Activated naive CD4-positive, alpha-beta T cell treated with Interleukin-2 at 50 U/mL for 16 hours (primary cell): ENCODE measurements around the gene GABRA5.
"Not testable (repeated sequence)": the region's sequence is repeated elsewhere in the genome, so short reads cannot be mapped to it uniquely, and the experiment has no call there.

Experiments used
- DNase-seq: peaks from one replicate; pipeline ENCODE4 v3.0.0-alpha.2; 2020

Gene GABRA5

DNA sequence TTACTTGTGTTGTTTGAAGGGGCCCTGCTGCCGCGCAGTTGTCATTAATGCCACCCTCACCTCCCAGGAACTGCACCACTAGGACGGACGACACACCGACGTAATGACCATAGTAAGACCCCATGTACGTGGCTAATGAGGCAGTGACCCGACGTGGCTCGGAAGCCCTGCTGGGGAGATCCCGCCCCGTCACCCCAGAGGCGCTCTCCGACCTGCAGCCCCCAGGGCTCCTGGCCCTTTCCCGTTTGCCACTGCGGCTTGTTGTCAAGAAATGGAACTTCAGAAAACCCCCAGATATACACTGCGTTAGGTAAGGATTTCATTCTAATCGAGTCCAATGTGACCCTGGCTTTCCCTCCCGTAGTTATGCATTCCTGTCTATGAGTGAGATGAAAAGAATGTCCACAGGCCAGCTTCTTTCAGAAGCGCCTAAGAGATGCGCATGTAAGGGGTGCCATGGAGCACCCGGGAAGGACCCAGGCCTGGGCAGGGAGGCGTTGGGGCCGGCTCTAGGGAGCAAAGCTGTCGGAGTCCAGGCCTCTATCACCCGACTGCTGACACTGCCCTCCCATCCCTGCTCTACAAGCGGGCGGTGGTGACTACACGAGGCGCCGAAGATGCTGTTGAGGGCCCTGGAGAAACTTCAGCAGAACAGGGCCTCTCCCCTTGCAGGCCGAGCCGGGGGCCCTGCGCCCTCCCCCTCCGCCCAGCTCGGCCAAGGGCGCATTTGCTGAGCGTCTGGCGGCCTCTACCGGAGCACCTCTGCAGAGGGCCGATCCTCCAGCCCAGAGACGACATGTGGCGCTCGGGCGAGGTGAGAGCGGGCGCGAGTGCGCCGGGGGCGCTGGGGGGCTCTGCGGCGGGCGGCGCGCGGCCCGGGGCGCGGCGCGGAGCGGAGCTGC lies at the start of gene GABRA5:
GABRA5 (plus strand) TSS at position 765 of the 902 bp plus-strand sequence. CDS start 2,187 bp downstream, outside the sequence.
- DNase-seq = no peak

DNA sequence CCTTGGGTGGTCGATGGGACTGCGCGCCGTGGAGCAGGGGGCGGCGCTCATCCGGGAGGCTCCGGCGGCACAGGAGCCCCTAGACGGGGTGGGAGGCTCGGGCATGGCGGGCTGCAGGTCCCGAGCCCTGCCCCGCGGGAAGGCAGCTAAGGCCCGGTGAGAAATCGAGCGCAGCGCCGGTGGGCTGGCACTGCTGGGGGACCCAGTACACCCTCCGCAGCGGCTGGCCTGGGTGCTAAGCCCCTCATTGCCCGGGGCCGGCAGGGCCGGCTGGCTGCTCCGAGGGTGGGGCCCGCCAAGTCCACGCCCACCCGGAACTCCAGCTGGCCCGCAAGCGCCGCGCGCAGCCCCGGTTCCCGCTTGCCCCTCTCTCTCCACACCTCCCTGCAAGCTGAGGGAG lies 35.7 kb upstream of the GABRA5 start:
- not testable (repeated sequence) for DNase-seq

DNA sequence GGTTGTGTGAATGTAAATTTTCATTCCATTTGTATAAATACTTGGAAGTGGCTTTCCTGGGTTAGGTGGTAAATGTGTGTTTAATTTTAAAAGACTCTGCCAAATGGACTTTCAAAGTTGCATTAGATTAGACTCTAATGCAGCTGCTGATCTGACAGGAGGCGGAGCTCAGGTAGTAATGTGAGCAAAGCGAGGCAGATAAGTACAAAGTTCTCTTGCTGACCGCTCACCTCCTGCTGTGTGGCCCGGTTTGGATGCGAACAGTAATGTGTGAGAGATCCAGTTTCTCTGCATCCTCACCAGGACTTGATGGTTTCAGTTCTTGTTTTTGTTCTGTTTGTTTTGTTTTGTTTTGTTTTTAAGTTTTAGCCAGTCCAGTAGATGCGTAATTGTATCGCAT lies 34.9 kb upstream of the GABRA5 start:
- no peak for DNase-seq

DNA sequence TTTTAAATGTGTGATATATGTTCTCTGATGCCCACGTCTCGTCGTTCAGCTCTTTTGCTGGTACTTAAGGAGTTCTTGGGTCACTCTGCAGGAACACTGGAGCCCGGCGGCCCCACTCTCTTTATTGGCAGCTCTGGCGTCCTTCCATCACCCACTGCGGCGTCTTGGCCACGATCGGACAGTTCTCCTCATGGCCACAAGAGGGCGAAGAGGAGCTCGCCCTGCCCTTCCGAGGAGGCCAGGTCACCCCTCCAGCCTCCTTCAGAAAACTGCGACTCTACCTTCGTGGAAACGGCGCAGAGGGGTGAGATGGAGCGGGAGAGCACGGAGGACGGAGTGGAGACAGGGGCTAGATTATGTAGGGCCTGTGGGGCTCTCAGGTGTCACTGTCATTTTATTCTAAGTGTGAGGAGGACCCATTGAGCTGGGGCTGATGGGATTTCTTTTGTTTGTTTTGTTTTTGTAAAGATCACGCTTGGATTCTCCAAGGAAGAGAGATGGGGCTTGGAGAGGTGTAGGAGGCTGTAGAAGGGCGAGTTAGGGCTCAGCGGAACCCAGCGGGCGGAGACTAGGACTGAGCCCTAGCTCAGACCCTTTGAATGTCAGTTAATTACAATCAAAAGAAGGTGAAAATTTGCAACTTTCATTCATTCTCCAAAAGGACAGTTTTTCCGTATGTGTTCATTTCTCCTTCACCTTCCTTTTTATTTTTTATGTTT lies 28.0 kb upstream of the GABRA5 start:
- DNase-seq = no peak

DNA sequence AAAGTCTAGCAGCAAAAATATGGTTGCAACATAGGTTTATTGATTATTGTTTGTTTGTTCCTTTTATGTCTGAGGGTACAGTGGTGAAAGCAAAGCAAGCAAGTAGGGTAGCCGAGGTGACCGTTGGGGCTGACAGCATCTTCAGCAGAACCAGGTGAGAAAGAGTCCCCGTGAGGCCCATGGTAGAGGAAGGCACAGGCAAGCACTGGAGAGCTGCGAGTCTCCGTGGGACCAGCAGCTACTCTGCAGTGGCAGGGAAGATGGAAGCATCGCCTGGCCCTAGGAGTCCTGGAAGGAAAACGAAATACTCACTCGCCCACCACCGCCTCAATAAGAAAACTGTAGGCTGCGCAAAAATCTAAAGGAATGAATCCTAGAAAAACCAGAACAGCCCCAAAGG lies 25.3 kb upstream of the GABRA5 start:
- no peak for DNase-seq

DNA sequence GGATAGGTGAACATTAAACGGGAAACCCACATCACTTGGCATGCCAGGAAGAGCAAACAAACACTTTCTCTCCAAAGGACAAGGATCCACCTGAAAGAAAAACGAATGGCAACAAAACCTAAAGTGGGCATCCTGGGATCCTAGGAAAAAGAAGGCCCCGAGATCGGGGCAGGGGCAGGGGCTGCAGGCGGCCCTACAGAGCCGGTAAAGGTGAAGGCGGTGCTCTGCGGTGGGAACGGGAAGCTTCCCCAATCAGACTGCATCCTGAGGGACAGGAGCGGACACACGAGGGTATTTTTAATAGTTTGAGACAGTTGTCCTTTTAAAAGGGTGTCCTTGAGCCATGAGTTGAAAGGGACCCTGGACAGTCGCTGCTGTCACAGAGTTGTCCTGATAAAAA lies 24.9 kb upstream of the GABRA5 start:
- DNase-seq = no peak

DNA sequence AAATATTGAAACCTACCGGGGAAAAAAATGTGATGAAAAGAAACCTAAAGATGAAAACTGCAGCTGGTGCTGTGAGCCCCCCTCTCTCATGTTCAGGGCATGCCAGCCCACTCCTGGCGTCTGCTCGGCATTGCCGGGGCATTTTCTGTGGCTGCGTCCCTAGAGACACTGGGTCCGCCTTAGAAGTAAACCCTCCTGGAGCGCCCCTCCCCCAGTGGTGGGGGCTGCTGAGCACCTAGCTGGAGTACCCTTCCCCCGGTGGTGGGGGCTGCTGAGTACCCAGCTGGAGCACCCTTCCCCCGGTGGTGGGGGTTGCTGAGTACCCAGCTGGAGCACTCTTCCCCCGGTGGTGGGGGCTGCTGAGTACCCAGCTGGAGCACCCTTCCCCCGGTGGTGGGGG lies 24.5 kb upstream of the GABRA5 start:
- no peak for DNase-seq

DNA sequence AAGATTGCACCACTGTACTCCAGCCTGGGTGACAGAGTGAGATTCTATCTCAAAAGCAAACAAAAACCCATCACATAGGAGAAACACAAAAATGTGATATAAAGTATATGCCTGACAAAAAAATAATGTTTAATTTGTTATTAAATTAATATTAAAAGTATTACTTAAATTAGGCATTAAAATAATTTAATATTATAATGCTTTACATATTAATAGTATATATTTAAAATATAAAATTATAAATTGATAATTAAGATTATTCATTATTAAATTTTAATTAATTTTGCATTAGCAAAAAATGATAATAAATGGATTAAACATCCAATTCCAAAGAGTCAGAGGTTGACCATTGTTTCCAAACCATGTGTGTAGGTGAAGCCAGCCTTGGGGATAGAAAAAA lies 22.0 kb upstream of the GABRA5 start:
- no peak for DNase-seq

DNA sequence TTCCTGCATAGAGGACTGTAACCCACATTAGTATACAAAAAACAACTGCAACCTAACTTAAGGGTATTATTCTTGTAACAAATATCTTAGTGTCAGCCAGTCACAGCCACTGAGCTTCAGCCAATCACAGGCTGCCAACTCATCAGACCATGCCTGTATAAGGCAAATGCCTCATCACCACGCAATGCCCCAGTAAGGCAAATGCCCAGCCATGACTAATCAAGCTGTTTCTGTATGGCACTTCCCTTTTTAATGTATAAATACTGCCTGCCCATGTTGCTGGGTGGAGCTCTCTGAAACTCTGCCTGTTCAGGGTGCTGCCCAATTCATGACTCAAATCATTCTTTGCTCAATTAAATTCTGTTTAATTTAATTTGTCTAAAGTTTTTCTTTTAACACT lies 18.4 kb upstream of the GABRA5 start:
- no peak for DNase-seq

DNA sequence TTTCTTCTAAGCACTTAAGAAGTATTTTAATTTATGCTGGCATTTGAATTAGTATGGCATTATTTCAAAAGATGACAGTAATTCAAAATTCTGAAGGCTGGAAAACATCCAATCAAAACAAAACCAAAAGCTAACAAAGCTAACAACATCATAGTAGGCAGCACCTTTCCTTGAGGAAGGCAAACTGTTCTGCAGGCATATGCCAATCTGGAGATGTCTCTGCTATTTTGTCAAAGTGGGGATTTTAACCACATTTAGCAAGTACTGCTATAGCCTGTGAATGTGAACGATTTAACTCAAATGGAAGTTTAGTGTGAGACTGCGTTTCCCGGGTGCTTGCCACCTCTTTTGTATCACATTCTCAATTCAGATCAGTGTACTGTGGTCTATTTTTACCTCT lies 16.7 kb upstream of the GABRA5 start:
- no peak for DNase-seq

DNA sequence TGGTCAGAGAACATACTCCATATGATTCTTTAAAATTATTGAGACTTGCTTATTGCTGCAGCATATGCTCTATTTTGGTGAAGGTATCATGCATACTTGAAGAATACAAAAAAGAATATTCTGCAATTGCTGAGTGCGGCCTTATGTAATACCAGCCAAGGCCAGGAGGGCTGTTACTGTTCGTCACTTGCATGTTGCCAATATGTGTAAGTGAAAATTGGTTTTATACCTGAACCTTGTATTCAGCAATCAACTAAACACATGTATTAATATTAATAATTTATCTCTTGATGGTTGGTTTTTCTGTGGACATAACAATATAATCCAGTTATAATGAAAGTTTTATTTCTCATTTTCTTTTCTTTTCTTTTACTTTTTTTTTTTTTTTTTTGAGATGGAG lies 13.9 kb upstream of the GABRA5 start:
- no peak for DNase-seq

DNA sequence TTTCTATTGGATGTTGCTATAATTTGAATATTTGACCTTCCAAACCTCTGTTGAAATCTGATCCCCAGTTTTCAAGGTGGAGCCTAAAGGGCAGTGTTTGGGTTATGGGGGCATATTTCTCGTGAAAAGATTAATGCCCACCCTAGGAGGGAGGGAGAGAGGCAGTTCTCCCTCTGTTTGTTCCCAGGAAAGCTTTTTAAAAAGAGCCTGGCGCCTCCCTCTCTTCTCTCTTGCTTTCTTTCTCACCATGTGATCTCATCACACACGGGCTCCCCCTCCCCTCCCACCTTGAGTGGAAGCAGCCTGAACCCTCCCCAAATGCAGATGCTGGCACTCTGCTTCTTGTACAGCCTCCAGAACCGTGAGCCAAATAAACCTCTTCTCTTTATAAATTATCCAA lies 12.4 kb upstream of the GABRA5 start:
- DNase-seq = no peak

DNA sequence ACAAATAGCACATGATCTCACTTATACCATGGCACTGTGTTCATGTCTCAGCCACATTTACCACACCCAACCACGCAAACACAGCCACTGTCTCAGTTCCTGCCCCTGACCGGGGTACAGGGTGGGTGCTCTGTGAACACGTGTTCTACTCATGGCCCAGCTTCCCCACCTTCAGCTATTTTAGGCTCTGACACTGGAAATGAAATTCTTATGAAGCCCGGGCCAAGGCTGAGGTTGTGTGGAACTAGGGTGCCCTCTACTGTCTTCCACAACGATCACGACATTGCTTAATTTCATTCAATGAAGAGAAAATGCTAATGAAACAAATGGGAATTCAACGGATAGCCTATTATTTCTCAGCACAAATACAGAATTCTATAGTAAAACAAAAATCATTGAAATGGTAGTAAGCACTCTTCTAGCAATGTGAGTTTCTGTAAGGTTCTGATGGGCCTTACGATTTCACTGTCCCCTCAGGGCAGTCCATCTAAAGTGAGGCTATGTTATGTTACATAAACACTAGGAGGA lies 2.1 kb upstream of the GABRA5 start:
- no peak for DNase-seq

DNA sequence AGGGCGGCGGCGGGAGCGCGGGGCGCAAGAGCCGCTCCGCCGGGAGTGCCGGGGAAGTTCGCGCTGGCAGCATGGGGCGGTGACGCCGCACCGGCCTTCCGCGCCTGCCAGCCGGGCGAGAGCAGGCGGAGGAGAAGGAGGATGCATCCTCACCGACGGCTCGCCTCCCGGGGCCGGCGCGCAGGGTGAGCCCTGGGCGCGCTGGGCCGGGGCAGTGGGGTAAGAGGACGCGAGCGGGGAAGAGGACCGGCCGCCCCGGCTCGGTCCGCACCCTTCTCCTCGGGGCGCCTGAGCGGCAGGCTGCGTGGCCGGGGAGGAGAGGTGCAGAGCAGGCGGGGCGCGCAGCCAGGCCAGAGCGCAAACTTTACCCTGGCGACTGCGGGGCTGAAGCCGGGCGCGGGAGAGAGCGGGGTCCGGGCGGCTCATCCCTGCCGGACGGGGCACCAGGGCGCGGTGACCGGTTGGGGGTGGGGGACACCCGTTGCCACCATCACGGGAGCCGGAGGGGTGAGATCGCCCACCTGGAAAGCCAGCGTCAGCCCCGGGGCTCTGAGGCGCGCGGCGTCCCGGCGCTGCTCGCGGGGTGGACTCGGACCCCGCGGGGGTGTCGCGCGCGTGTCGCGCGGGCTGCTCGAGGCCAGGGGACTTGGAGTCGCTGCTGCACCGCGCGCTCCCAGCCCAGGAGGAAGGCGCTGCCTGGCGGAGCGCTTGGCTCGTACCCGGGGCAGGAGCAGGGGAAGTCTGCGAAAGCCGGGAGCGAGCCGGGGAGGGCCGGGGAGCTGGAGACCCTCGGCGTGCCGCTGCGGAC lies 542 bp downstream of the GABRA5 start:
- DNase-seq = no peak

DNA sequence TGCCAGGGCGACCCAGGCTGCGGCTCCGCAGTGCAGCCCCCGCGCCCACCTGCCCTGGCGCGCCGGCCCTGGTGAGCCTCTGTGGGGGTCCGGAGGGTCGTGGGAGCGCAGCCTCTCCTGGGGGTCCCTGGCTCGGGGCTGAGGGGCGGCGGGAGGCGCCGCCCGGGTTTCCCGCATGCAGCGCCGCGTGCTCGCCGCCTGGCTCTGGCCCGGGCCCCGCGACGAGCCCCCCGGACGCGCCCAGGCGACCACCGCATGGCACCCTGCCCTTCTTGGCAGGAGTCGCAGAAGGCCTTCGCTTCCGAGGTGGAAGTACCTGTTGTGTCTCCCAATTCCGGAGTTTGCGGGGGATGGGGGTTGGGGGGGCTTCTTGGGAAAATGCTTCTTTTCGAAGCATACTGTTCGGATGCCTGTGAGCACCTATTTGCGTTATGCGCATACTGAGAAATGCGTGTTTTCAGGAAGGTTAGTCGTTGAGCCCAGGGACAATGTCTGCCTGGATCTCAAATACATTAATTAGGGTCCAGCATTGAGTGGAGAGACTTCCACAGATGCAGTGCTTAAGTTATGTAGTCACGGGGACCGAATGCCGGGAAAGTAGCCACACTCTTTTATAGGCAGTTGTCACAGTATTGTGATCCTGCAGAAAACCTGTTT lies 1.3 kb downstream of the GABRA5 start:
- DNase-seq = no peak

DNA sequence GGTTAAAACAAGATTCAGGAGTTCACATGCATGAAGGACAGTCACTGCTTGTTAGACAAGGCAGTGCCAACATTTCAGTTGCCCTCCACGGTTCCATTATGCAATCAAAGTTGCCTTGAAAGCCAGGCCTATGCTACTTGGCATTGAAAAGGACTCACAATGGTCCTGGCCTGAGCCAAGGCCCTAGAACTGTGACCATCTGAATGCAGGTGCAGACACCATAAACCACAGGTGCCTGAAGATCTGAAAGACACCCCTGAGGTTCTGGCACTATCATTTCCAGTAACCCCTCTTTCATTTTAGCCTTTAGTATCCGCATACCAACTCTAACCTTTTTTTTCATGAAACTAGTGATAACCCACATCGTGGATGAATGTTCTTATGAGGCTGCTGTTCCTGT lies 2.8 kb downstream of the GABRA5 start:
- no peak for DNase-seq

DNA sequence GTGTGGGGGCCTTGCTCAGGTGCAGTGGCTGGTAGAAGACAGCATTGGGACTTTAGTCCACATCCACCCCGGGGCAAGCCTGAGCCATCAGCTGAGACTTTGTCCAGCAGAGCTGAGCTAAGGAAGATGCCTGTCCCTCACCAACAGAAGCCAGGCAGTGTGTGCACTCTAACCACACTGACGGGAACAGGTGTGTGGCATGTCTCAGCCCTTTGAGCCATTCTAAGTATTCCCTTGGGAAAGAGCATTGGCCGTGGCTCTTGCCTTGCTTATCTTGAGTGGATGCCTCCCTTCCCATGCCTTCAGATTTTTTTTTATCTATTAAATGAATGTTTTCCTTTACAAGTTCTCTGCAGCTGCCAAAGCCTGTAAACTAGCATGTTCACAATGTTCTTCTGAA lies 3.5 kb downstream of the GABRA5 start:
- DNase-seq = no peak

DNA sequence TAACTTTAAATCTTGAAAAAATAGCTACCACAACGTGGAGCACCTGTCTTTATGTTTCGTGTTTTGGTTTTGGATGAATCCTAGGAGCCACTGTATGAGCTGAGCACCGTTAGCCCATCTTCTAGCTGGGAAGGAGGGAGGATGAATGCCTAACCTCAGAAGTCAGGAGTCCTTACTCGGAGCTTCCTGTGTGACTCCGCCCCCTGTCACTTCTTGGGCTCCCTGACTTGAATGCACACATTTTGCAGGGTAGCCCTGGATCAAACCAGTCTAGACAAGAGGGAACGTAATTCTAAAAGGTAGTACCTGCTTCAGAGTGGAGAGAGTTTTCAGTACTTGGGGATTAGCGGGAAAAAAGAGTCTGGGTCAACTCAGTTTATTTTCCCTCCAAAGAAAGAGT lies 5.3 kb downstream of the GABRA5 start:
- no peak for DNase-seq

DNA sequence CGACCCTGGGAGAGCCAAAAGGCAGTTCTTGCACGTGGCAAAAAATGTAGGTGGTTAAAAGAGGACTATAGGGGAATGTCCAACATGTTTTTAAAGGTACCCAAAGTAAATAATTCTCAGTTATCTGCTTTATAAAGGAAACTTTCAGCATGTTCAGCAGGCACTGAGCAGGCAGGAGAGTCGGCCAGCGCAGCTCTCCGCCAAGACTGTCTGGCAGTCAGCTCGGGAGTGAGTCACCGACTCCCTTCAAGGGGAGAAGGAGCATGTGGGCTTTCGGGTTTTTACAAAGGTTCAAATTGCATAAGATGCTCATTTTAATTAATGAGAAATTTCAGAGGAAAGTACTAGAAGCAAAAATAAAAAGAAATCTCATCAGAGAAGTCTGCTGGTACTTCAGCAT lies 7.0 kb downstream of the GABRA5 start:
- DNase-seq = no peak

DNA sequence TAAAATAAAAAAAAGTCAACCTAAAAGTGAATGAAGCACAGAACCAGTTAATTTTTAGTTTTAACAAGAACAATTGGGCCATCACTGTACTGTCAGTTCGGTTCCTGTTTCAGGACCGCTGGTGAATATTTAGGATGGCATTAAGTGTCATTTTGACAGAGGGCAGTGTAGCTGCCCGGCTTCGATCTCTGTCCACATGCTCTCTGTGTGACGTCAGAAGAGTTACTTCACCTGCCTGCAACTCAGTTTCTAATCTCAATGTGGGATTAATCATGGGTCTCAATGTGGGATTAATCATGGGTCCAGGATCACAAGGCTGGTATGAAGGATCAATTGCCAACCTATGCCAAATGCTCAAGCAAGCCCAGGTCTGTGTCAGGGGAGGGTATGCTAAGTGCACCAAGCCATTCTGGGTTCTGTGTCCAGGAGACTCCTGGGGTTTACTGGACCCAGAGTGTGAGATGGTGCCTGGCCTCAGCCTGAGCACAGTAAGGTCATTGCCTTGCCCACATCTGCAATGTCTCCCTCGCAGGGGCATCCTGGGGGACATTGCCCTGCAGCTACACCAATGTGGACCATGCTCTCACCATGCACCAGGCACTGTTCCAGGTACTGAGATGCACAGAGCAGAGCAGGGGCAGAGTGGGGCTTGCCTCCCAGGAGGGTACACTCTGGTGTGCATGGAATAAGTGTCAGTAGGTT lies 8.1 kb downstream of the GABRA5 start:
- DNase-seq = no peak

DNA sequence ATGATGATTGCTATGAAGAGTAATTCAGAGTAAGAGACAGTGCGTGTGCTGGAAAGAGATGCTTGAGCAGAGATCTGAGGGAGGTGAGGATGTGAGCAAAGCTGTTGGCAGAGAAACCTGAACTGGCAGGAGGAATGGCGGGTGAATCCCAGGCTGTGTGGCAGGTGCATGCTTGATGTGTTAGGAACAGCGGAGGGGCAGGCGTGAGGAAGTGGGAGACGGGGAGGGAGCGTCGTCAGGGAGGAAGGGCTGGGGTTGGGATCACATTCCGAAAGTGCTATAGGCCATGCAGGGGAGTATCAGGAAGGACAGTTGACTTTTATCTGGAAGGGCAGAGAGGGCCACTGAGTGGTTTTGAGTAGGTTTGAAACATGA lies 8.6 kb downstream of the GABRA5 start:
- DNase-seq = no peak

DNA sequence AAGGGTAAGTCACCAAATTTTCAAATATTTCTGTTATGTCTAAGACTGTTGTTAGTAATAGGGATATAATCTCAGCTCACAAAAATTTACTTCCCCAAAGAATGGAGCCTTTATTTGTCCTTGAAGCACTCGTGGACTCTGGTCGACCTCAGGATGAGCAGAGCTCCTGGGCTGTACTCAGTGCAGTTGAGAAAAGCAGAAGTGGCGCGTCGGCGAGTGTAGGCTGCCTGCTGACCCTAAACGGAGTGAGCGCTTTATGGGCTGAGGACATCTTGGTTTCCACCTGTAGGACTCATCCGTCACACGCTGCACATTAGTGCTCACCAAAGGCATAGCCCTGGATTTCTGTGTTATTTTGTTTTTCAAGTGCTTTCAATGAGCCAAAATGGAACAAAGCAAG lies 11.0 kb downstream of the GABRA5 start:
- no peak for DNase-seq
